ENCODE results near the gene ARL4D. TPM values are rescaled to one million over a fixed set of nuclear protein-coding genes. Genes with fewer than 3 reads are reported as not detected.

The ARL4D gene
- total and polyA plus RNA-seq, 2 of the 8 experiments (the other 6 are each of a cell fraction or from before 2014, with no cell fraction given): 8.4 to 9.2 TPM

GRCh38 chr17:43383372-43383771 lies 15.4 kb upstream of the ARL4D start:
- 77% methylated on average over 3 of the region's 3 CpGs; no CpG with 5 or more reads in 1 of the 2 experiments for WGBS, 2 experiments (ENCODE audit: extremely low coverage in 1 of 2, insufficient coverage in 1 of 2, insufficient read length in 1 of 2, insufficient replicate concordance in 2 of 2, low coverage in 1 of 2, low lambda C conversion rate in 2 of 2, missing lambda C conversion rate in 1 of 2)
- no peaks in the 10 kb centered on the region; a peak in 2 of 7 replicates for H3K4me1 ChIP-seq (replicated peaks in 1 of 4; ENCODE audit: control insufficient read depth in 3 of 4, insufficient read depth in 4 of 4, low read length in 3 of 4)
- H3K9ac ChIP-seq (replicated peaks in 1 of 4; ENCODE audit: extremely low read depth in 1 of 4, low read depth in 3 of 4, low read length in 3 of 4): no peak overlapping the region
- ChIA-PET POLR2A (ENCODE audit: partially characterized antibody) (interaction anchor here (5.9 to 6.1 kb wide), 2 partner anchors 16 to 22 kb away, joined by 47 to 121 read pairs; no protein-coding TSS in a partner anchor), CTCF (ENCODE audit: partially characterized antibody) (interaction anchor here (0.8 to 1.1 kb wide), 2 partner anchors 8 to 95 kb away, joined by 3 to 4 read pairs; no protein-coding TSS in a partner anchor)
- H2AFZ ChIP-seq (ENCODE audit: low read length): no peak overlapping the region
- no peak overlapping the region for H2BK120ac ChIP-seq (replicated peaks; ENCODE audit: low read depth, low read length)
- H3K18ac ChIP-seq (ENCODE audit: extremely low read depth, low read length): no peak overlapping the region
- DNase-seq (ENCODE audit: low read depth in 1 of 2, low spot score in 2 of 2): no peak
- H2BK5ac ChIP-seq (ENCODE audit: low read depth, low read length): no peak overlapping the region
- FAIRE-seq: no peak
- H3K23ac ChIP-seq (ENCODE audit: insufficient read length): no peak overlapping the region
- no peaks in the 10 kb centered on the region for H4K20me1 ChIP-seq (replicated peaks in 1 of 2; ENCODE audit: control insufficient read depth in 1 of 2, insufficient read depth in 2 of 2, low read length in 2 of 2)
- no peaks in the 10 kb centered on the region for H3K9me3 ChIP-seq (ENCODE audit: insufficient read depth in 2 of 2, low read depth in 1 of 2, low read length in 1 of 2)
- no peak overlapping the region for H3K14ac ChIP-seq (ENCODE audit: insufficient read length)
- no peak overlapping the region for H3K27ac ChIP-seq (ENCODE audit: low read depth, low read length)
- no peak overlapping the region for H3K4ac ChIP-seq (replicated peaks; ENCODE audit: insufficient read length, low read depth, low read length)
- no peak overlapping the region for H3K56ac ChIP-seq (replicated peaks; ENCODE audit: insufficient read length, low read depth, low read length)
- no peaks in the 10 kb centered on the region for H3K36me3 ChIP-seq (ENCODE audit: control insufficient read depth in 2 of 4, insufficient read depth in 4 of 4, low read length in 3 of 4)
- peaks cover 1% of the 10 kb centered on the region; the same call in 1 of the 2 replicates for H3K23me2 ChIP-seq (ENCODE audit: low read depth, low read length)
- no peak overlapping the region for H4K91ac ChIP-seq (replicated peaks; ENCODE audit: insufficient read length, low read length)
- no peak overlapping the region for H3K4me2 ChIP-seq (ENCODE audit: insufficient read depth in 1 of 2, low read depth in 2 of 2, low read length in 2 of 2)
- no peaks in the 10 kb centered on the region for H3K27me3 ChIP-seq (replicated peaks in 1 of 4; ENCODE audit: control insufficient read depth in 3 of 4, extremely low read depth in 1 of 4, insufficient read depth in 3 of 4, low read length in 3 of 4)
- no peaks in the 10 kb centered on the region for H3K79me2 ChIP-seq (ENCODE audit: control insufficient read depth in 1 of 2, insufficient read depth in 2 of 2, low read length in 2 of 2)
- H3K4me3 ChIP-seq (ENCODE audit: extremely low read depth in 1 of 4, insufficient read depth in 2 of 4, low read depth in 3 of 4, low read length in 4 of 4): no peak overlapping the region
- H4K5ac ChIP-seq (ENCODE audit: insufficient read length, low read depth, low read length): no peak overlapping the region
- H2BK12ac ChIP-seq (ENCODE audit: low read depth, low read length): no peak overlapping the region
- no peak overlapping the region for H2AK5ac ChIP-seq (ENCODE audit: low read depth, low read length)
- no peak overlapping the region for H4K8ac ChIP-seq (ENCODE audit: extremely low read depth, insufficient read depth, low read length)
- no peak overlapping the region for H2BK20ac ChIP-seq (ENCODE audit: low read length)
- no peaks in the 10 kb centered on the region for H3K79me1 ChIP-seq (ENCODE audit: low read depth, low read length)
- no peak overlapping the region for H2BK15ac ChIP-seq (ENCODE audit: low read length)
- TF ChIP-seq SIRT6 (IDR thresholded peaks at IDR 0.05; ENCODE audit: low read length): no peak
- TF ChIP-seq CHD2 (IDR thresholded peaks at IDR 0.05; ENCODE audit: low read length): no peak
- TF ChIP-seq SUZ12 (IDR thresholded peaks at IDR 0.05; ENCODE audit: low read length): no peak
- no peak for TF ChIP-seq NRF1 (IDR thresholded peaks at IDR 0.05; ENCODE audit: low read depth, low read length)
- no peak for TF ChIP-seq EP300 (IDR thresholded peaks at IDR 0.05; ENCODE audit: borderline replicate concordance in 1 of 2, low read depth in 2 of 2, low read length in 2 of 2)
- no peak for TF ChIP-seq POU5F1 (IDR thresholded peaks at IDR 0.05; ENCODE audit: low read depth, low read length)
- no peak for TF ChIP-seq JUND (IDR thresholded peaks at IDR 0.05; ENCODE audit: low read length)
- no peak for TF ChIP-seq EZH2 (IDR thresholded peaks at IDR 0.05; ENCODE audit: low read depth, low read length, severe bottlenecking)
- no peak for TF ChIP-seq RBBP5 (IDR thresholded peaks at IDR 0.05; ENCODE audit: borderline replicate concordance, low read depth, low read length)
- no peak for TF ChIP-seq POLR2A (IDR thresholded peaks at IDR 0.05; ENCODE audit: control extremely low read depth in 1 of 2, low read depth in 2 of 2, low read length in 2 of 2)
- TF ChIP-seq TAF1 (IDR thresholded peaks at IDR 0.05; ENCODE audit: low read depth, low read length): no peak
- no peak for TF ChIP-seq FOSL1 (IDR thresholded peaks at IDR 0.05; ENCODE audit: insufficient read depth, low read depth, low read length)
- no peak for TF ChIP-seq CBX8 (IDR thresholded peaks at IDR 0.05; ENCODE audit: borderline replicate concordance, low read depth, low read length)
- no peak for TF ChIP-seq KDM1A (IDR thresholded peaks at IDR 0.05; ENCODE audit: borderline replicate concordance, low read length)
